Natural killer cell (primary cell): Measurements from ENCODE around the gene SH2D3C. TPM values are rescaled to one million over a fixed set of nuclear protein-coding genes. Genes with fewer than 3 reads are reported as not detected.

Source experiments
- ATAC-seq, 3 donors: fragments of 150-1000 bp in 2 of 3; fragments of 200-7000 bp in 1 of 3; cut with Tn5 transposase; 1 replicate in 1 of 3; 2 replicates in 2 of 3; pipeline ENCODE4 v1.10.0; 2021; ENCODE audit warnings: mild to moderate bottlenecking in 2 of 3, moderate library complexity in 2 of 3
- DNase-seq, 2 donors: peaks; one replicate each; pipeline versions ENCODE4 v3.0.0 to v3.0.0-alpha.2; 2013 to 2021; ENCODE audit warnings: mixed read lengths in 1 of 2
- H3K27ac ChIP-seq: one replicate; pipeline ENCODE4 v1.5.1; 2013; ENCODE audit warnings: mild to moderate bottlenecking, low read length
- H3K27me3 ChIP-seq: one replicate; pipeline ENCODE4 v1.6.1; 2013; ENCODE audit warnings: low read length; ENCODE audit not compliant: control insufficient read depth, insufficient read depth
- H3K36me3 ChIP-seq: one replicate; pipeline ENCODE4 v1.6.1; 2013; ENCODE audit warnings: low read length; ENCODE audit not compliant: control insufficient read depth, insufficient read depth
- H3K4me1 ChIP-seq: one replicate; pipeline ENCODE4 v1.6.1; 2013; ENCODE audit warnings: low read length; ENCODE audit not compliant: control insufficient read depth, insufficient read depth
- H3K4me3 ChIP-seq: one replicate; pipeline ENCODE4 v1.5.1; 2013; ENCODE audit warnings: low read length
- H3K9me3 ChIP-seq: one replicate; pipeline ENCODE4 v1.6.1; 2013; ENCODE audit warnings: low read length; ENCODE audit not compliant: control insufficient read depth, insufficient read depth
- H3K27ac Mint-ChIP-seq, 2 donors: one replicate each; pipeline ENCODE4 v1.8.0; 2022; ENCODE audit warnings: mild to moderate bottlenecking in 2 of 2, mixed read lengths in 2 of 2, moderate library complexity in 1 of 2
- H3K27me3 Mint-ChIP-seq, 2 donors: one replicate each; pipeline ENCODE4 v1.8.0; 2022; ENCODE audit warnings: low read depth in 2 of 2, mixed read lengths in 2 of 2
- H3K36me3 Mint-ChIP-seq: one replicate; pipeline ENCODE4 v1.8.0; 2022; ENCODE audit warnings: mixed read lengths
- H3K4me1 Mint-ChIP-seq, 2 donors: one replicate each; pipeline ENCODE4 v1.8.0; 2022; ENCODE audit warnings: mixed read lengths in 2 of 2
- H3K4me3 Mint-ChIP-seq: one replicate; pipeline ENCODE4 v1.8.0; 2022; ENCODE audit warnings: mild to moderate bottlenecking, moderate library complexity, mixed read lengths
- H3K9me3 Mint-ChIP-seq, 2 donors: one replicate each; pipeline ENCODE4 v1.8.0; 2022; ENCODE audit warnings: mixed read lengths in 2 of 2
- CTCF ChIP-seq: fragments of 200-600 bp; IDR thresholded peaks from one replicate; pipeline ENCODE4 v1.8.0; 2022; ENCODE audit warnings: antibody characterized with exemption
- WGBS: methylation state at CpG from one replicate; pipeline ENCODE4 v1.1.7; 2013; ENCODE audit warnings: missing lambda C conversion rate; ENCODE audit not compliant: insufficient coverage; 5-methylcytosine and 5-hydroxymethylcytosine counted together
- intact Hi-C: fragments of 100-400 bp; cut with micrococcal nuclease; formaldehyde crosslinking; loops from one replicate; pipeline ENCODE4 v1.14.2; 2022
- total RNA-seq, 4 donors: library from RNA; stranded (reverse); fragments of 120-200 nt in 1 of 4; gene quantifications; one replicate each; pipeline versions ENCODE4 v1.2.3 to v1.2.4, GENCODE V29; 2013 to 2022

SH2D3C gene
- total RNA-seq, 3 donors from 2014 or later (not counting 1 experiment from before 2014, with no cell fraction given): 42.8 to 86.8 (median 56.6) TPM

- 95% methylated on average over 9 of the region's 9 CpGs for WGBS
- H3K9me3 ChIP-seq: no peaks in the 10 kb centered on the region
- peaks cover 19% of the 10 kb centered on the region for H3K4me1 ChIP-seq
- Mint-ChIP-seq H3K4me1 (peaks cover 5 to 18% of the 10 kb centered on the region in 2 donors), H3K36me3 (no peaks in the 10 kb centered on the region), H3K27me3 (no peaks in the 10 kb centered on the region), H3K4me3 (no peak overlapping the region), H3K9me3 (no peaks in the 10 kb centered on the region), H3K27ac (no peak overlapping the region)
- no peak for DNase-seq
- peaks cover 13% of the 10 kb centered on the region for H3K36me3 ChIP-seq
- intact Hi-C loops: loop anchor here (10.0 kb wide), 1 partner anchor 116 kb away; the partner anchor contains the start of gene STXBP1
- ATAC-seq: no peak
- no peak for TF ChIP-seq CTCF
- no peaks in the 10 kb centered on the region for H3K27me3 ChIP-seq
- H3K4me3 ChIP-seq: no peak overlapping the region
- H3K27ac ChIP-seq: no peak overlapping the region
These were observed 47.6 kb downstream of the SH2D3C start for GRCh38 chr9:127730799-127731410.

GRCh38 chr9:127730262-127730661, 48.2 kb downstream of the SH2D3C start:
- H3K27me3 Mint-ChIP-seq: no peaks in the 10 kb centered on the region
- 93% methylated on average over 9 of the region's 9 CpGs for WGBS
- Histone ChIP-seq H3K27ac (no peak overlapping the region), H3K9me3 (no peaks in the 10 kb centered on the region), H3K27me3 (no peaks in the 10 kb centered on the region), H3K36me3 (peaks cover 13% of the 10 kb centered on the region), H3K4me1 (peaks cover 13% of the 10 kb centered on the region), H3K4me3 (no peak overlapping the region)
- peaks cover under 1 to 12% of the 10 kb centered on the region in 2 donors for H3K4me1 Mint-ChIP-seq
- no peak for DNase-seq
- H3K9me3 Mint-ChIP-seq: no peaks in the 10 kb centered on the region
- H3K4me3 Mint-ChIP-seq: no peak overlapping the region
- no peak for TF ChIP-seq CTCF
- no peaks in the 10 kb centered on the region for H3K36me3 Mint-ChIP-seq
- intact Hi-C loops: loop anchor here (10.0 kb wide), 1 partner anchor 115 kb away; the partner anchor contains the start of gene STXBP1
- ATAC-seq: no peak
- peak overlapping the region in 1 of 2 donors; percentile 54 for H3K27ac Mint-ChIP-seq

- no peaks in the 10 kb centered on the region for H3K36me3 Mint-ChIP-seq
- H3K9me3 Mint-ChIP-seq: no peaks in the 10 kb centered on the region
- H3K36me3 ChIP-seq: peaks cover 13% of the 10 kb centered on the region
- DNase-seq (no peak), ATAC-seq (no peak)
- H3K9me3 ChIP-seq: no peaks in the 10 kb centered on the region
- peaks cover 0 to 10% of the 10 kb centered on the region in 2 donors for H3K4me1 Mint-ChIP-seq
- no peak overlapping the region for H3K4me3 ChIP-seq
- no peak for TF ChIP-seq CTCF
- no peaks in the 10 kb centered on the region for H3K27me3 ChIP-seq
- H3K27ac ChIP-seq: no peak overlapping the region
- H3K27ac Mint-ChIP-seq: peak overlapping the region in 1 of 2 donors; percentile 54
- H3K4me3 Mint-ChIP-seq: no peak overlapping the region
- WGBS: 91% methylated on average over 18 of the region's 18 CpGs
- H3K27me3 Mint-ChIP-seq: no peaks in the 10 kb centered on the region
- peaks cover 11% of the 10 kb centered on the region for H3K4me1 ChIP-seq
- intact Hi-C loops: loop anchor here (10.0 kb wide), 1 partner anchor 115 kb away; the partner anchor contains the start of gene STXBP1
These were observed 48.8 kb downstream of the SH2D3C start for GRCh38 chr9:127729522-127730256.
